HG02938 (cell line): Measurements from ENCODE around the gene KCNG4.
"Not testable (repeated sequence)": the region's sequence is repeated elsewhere in the genome, so short reads cannot be mapped to it uniquely, and the experiment has no call there.

Experiments
- ATAC-seq: cut with Tn5 transposase; IDR thresholded peaks from one replicate; pipeline ENCODE4 v1.9.1; 2021; ENCODE audit warnings: mild to moderate bottlenecking, moderate library complexity; ENCODE audit not compliant: unreplicated experiment

The KCNG4 gene

DNA sequence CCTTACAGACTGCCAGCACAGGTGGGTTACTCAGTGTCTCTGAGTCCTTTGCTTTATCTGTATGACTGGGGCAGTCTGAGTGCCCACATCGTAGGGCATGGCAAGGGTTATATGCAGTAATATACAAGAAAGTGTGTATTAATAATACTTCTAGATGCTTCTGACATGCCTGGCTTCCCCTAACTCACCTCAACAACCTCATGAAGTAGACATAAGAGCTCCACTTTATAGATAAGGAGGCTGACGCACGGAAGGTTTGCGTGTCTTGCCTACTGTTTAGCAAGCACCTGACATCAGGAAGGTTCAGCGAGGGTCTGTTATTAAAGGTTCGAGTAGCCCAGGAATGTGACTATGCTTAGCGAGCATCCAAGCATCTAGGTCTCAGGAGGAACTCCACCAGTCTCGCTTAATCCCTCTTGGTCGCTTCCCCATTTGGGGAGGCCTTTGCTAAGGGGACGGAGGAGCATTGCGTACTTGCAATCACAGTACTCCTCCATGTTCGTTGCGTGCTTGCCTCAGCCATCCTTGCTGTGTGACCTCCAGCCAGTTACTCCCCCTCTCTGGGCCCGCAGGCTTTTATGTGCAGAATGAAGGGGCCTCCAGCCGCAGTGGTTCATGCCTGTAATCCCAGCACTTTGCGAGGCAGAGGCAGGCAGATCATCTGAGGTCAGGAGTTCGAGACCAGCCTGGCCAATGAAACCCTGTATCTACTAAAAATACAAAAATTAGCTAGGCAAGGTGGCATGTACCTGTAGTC, 1.6 kb downstream of the KCNG4 start:
- no peak for ATAC-seq

DNA sequence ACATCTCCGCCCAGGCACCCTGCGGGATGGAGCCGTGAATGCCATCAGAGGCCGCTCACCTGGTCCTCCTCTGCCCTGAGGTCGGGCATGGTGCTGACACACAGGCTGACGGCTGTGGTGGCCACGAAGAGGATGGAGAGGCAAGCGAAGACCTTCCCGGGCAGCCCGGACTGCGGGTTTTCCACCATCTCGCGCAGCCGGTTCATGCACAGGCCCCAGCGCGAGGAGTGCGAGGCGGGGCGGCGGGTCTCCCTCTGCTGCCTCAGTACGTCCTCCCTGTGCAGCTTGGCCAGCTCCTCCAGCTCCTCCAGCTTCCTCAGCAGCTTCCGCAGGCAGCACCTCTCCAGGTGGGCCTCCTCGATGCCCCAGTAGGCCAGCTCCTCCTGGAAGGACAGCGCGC, 3.1 kb downstream of the KCNG4 start:
- ATAC-seq: no peak

DNA sequence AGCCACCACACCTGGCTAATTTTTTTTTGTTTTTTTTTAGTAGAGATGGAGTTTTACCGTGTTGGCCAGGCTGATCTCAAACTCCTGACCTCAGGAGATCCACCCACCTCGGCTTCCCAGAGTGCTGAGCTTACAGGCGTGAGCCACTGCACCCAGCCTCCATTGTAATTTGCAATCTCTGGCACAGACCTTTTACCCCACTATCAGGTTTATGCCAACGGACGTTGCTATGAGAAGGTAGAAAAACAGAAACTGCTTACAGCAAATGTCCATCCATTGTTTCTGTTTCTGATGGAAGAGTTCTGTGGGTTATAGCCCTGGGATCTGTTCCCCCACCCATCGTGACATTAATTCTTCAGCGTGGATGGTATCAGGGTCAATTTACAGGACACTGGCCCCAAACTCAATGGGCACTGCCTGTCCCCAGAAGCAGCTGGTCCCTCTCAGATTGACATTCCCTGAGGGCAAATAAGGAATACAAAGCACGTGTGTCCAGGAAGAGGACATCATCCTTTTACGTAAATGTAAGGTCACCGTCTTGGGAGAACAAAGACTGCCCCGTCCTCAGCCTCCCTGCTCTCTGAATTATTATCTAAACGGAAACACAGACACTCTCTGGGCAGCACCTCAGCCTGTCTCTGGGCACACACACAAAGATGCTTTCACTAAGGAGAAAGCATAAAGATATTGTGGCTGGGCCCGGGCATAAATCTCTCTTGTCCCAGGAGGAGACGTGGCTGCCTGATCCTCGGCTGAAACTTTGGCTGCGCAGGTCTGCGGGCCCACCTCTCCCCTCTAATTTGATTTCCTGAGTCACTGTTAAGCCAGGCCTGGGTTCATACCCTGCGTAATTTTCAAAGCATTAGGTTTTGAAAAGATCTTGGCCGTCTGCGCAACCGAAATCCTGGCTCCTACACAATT, 5.2 kb downstream of the KCNG4 start:
- no peak for ATAC-seq

DNA sequence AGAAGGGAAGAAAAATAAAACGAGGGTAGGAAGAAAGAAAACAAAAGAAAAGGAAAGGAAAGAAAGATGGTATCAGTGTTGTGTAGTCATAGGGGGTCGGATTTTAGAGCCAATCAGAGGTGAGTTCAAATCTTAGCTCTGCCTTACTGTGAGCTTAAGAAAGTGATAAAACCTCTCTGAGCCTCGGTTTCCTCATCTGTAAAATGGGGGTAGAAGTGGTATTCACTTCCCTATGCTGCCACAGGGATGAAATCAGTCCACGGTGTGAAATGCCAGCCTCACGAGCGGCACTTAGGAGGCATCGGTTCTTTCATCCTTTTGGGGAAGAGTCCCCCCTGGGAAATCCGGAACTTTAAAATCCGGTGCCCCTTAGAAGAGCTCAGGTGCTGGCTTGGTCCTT, 6.1 kb downstream of the KCNG4 start:
- ATAC-seq: no peak

DNA sequence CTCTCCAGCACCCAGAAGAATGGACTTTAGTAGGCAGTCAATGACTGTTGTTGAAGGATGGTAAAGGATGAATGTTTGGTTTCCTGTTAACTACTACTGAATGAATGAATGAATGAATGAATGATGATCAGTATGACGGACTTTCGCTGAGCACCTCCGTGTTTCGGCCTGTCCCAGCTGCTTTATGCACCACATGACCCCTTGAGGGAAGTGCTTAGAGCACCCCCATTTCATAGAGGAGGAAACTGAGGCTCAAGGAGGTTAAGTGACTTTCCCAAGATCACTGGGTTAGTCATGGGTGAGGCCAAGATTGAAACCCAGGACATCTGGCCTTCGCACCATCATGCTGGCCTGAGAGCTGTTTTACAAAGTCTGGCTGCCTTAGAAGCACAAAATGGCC, 6.8 kb downstream of the KCNG4 start:
- no peak for ATAC-seq

DNA sequence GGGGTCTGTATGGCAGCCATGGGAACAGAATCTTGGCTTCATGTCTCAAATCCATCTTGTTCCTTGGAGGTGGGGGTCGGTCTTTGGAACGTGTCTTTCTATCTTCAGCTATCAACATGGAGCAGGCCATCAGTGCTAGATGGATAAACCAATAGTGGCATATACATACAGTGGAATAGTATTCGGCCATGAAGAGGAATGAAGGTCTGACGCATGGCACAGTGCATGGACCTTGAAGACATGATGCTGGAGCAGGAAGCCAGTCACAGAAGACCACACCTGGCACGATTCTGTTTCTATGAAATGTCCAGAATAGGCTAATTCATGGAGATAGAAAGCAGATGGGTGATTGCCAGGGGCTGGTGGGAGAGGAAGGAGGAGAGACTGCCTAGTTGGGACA, 7.8 kb downstream of the KCNG4 start:
- ATAC-seq: no peak

DNA sequence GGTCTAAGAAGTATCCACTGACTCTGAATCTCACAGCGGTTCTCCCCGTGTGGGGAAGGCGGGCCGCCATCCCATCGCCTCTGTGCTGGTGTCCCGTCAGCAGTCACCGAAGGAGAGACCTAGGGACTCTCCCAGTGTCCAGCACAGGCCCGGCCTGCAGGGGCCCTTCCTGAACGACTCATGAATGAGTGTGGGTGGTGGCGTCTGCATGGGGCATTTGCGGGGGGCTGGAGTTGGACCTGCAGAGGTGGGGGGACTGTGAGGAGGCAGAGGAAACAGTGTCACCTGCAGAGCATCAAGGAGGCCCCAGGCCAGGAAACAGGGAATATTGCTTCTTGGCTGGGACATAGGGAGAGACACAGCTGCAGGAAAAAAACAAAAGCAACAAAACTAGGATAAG, 10.3 kb downstream of the KCNG4 start:
- ATAC-seq: no peak

DNA sequence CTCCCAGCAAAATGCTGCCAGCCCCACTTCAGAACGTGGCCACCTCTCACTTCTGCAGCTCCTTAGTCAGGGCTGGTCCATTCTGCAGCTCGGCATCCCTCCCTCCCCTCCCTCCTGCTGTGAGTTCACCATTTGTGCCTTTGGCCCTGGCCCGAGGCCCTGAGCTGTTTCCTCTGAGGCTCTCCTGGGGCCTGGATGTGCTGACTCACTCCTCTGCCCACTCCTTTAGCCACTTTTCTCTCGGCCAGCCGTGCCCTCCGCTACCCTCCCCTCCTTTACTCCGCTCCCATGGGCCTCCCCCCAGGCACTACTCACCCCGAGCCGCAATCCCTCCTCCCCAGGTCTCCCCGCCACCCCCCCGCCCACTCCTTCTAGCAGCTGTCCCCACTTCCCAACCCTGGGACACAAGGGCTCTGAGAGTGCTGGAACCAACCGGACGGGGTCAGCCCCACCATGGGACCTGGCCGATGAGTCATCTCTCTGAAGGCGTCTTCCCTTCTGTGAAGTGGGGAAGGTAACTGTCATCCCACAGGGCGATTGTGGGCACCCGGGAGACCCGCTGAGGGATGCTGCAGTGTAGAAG, 11.5 kb downstream of the KCNG4 start:
- no peak for ATAC-seq

DNA sequence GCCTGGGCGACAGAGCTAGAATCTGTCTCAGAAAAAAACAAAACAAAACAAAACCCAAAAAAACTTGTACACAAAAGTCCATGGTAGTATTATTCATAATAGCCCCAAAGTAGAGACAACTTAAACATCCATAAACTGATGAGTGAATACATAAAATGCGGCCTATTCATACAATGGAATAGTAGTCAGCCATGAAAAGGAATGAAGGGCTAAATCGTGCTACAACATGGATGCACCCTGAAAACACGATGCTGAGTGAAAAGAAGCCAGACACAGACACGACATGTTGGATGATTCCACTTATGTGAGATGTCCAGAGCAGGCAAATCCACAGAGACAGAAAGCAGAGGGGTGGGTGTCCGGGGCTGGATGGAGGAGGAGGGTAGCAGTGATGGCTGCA, 12.3 kb downstream of the KCNG4 start:
- ATAC-seq: no peak

DNA sequence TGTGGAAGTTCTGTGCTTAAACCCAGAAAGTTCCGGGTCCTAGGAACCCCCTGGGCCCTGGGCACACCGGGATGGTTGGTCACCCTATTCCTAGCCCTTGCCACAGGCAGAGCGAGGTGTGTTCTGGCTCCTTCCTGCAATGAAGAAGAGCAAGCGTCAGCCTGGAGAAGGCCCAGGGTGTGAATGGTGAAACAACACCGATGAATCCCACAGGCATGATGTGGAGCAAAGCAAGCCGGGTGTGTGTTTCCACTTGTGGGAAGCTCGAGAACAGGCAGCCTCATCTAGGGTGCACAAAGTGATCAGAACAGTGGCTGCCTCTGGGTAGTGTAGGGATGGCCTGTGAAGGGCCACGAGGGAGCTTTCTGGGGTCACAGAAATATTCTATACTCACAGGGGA, 13.8 kb downstream of the KCNG4 start:
- no peak for ATAC-seq

DNA sequence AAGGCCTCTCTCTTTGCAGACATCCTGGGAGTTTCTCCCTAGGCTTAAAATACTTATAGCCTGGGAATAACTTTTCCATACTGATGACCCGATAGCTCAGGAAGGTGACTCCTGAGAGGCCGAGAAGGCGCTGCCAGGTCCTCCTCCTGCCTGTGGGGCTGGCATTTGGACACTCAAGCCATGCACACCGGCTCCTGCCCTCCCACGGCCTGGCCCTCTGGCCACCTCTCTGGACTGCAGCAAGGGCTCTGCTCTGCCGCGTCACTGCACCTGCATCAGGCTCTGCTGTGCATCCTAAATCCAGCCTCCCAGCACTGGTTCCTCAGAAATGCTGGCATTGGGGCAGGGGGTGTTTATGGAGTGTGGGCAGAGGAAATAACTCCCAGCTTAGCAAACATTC, 14.2 kb downstream of the KCNG4 start:
- no peak for ATAC-seq

DNA sequence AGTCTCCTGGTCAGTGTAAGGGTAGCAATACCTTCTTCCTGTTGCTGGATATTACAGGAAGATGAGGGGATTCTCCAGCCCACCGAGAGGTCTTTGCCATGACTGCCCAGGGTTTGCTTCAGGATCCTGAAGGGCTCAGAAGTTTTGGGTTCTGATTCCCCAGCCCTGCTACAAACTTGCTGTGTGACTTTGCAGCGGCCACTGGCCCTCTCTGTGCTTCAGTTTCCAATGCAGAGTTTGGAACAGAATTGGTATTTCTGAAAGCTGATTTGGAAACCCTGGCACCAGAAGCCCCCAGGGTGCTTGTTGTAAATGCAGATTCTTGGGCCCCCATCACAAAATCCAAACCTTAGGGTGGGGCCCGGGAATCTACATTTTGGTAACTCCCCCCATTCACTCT, 14.7 kb downstream of the KCNG4 start:
- no peak for ATAC-seq

DNA sequence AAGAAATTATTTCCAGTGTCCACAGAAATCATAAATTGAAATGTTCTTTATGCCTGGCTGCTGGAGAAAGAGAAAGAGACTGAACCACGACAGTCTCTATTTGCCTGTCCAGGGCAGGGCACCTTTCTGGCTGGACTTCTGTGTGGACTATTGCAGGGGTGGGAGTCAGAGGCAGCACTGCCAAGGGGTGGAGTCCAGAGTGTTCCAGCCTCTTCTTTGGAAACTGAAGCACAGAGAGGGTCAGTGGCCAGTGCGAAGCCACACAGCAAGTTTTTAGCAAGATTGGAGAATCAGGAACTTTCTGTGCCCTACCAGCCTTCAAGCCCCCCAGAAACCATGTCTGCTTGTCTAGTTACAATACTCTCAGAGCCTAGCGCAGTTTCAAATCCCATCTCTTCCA, 15.3 kb downstream of the KCNG4 start:
- ATAC-seq: no peak

DNA sequence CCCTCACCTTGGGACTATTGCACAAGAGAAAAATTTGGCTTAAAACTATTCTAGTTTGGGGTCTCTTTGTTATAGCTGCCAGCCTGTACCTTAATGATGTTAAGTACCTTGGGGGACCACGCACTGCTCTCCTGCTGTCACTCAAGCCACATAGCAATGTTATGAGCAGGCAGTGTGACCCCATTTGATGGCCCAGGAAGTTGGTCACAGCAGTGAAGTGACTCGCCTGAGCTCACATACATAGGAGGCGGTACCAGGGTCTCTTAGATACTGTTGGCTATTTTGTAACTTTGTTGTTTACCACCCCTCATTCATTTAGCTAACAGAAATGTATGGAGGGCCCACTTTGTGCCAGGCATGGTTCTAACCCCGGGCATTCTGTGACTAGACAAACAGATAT, 16.4 kb downstream of the KCNG4 start:
- no peak for ATAC-seq

DNA sequence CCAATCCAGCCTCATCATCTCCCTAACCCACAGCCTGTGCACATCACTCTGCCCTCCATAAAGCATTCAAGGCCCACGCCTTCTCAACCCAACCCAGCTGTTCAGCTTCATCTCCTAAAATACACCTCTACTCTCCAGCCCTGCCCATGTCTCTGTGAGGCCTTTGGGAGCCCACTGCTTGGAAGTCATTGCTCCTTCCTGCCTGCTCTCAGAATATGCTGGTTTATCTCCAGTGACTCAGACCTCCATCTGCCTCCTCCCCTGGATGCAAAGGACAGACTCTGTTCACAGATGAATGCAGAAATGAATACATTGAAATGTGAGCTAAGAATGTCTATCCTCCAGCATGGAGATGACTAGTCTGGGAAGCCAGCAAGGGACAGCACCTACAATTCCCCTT, 19.0 kb downstream of the KCNG4 start:
- ATAC-seq: no peak

DNA sequence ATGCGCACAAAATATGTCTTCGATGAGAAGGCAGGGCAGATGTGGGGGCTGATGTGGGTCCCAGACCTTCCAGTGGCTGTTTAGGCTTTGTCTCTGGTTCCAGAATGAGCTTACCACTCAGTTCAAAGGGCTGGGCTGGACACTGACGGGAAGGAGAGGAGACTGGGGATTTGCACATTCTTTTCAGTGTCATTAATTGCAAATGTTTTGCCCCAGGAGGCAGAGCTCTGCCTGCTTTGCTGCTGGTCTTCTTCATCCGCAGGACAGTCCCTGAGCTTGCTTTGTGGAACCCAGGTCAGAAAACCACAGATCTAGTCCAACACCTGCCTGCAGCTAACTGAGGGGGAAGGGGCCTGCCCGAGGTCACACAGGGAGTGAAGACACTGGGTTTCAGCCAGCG, 20.9 kb downstream of the KCNG4 start:
- ATAC-seq: no peak

DNA sequence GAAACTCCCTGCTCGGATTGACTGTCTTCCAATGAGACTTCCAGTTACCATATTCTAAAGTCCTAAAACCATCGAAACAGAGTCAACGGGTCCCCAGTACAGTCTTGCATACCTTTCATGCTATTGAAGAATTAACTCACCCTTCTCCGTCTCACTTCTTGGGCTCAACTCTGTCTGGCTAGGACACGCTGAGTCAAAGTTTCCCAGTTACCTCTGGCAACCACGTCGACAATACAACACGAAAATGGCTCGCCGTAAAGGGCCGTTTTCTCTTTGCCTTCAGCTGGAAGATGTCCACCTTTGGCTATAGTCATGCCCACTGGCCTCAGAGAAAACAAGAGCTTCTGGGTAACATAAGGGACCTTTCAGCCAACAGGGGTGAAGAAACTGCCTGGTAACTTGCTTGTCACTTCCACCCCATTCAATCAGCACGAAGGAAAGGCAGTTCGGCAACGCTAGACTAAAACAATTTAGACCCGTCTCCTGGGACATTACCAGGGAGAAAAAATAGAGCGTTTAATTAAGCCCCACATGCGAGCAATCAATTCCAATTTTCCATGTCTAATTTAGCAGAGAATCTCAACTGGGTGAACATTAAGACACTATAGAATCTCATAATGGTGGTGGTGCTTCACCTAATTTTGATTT, 21.5 kb downstream of the KCNG4 start:
- ATAC-seq: no peak

DNA sequence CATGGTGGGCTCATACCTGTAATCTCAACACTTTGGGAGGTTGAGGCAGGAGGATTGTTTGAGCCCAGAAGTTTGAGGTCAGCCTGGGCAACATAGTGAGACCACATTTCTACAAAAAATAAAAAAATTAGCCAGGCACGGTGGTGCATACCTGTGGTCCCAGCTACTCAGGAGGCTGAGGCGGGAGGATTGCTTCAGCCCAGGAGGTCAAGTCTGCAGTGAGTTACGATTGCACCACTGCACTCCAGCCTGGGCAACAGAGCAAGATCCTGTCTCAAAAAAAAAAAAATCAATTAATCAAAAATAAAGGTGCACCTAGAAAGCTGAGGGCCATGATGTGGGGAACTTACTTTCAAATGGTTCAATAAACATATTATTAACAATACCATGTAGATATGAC, 23.7 kb downstream of the KCNG4 start:
- not testable (repeated sequence) for ATAC-seq

DNA sequence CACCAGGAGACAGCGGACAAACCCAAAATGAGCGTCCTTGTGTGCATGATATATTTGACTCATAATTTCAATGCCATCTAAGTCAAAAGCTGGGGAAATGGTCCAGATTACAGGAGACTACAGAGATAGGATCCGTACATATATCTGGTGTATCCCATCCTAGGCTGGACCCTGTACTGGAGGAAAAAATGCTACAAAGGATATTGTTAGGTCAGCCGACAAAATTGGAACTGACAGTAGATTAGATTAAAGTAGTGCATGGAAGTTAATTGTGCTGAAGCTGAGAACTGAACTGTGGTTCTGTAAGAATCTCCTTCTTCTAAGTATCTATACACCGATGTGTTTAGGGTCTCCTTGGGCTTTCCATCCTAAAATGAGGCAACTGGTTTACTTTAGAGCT, 24.3 kb downstream of the KCNG4 start:
- ATAC-seq: no peak

DNA sequence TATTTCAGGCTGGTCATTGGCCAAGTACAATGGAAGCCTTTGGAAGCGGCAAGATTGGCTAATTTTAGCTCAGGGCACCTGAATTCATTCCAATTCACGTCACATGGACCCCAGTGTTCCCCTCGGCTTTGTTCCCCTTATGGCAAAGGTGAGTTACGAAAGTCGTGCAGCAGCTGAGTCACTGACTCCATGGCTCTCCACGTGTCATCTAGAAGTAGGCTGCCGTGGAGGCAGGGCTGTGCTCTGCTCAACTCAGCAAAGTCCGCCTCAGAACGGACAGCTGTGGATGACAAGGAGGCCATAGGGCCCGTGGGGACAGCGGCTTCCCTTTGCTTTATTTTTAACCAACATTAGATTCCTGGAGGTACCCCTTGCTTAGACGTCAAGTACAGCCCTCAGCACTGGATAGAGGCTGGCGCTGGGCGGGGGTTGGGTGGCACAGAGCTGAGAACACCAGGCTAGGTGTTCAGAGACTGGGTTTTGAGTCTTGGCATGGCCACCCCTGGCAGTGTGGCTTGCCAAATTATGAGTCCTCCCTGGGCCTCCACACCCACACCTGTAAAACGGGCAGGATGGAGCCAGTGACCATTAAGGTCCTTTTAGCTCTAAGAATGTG, 25.3 kb downstream of the KCNG4 start:
- no peak for ATAC-seq

DNA sequence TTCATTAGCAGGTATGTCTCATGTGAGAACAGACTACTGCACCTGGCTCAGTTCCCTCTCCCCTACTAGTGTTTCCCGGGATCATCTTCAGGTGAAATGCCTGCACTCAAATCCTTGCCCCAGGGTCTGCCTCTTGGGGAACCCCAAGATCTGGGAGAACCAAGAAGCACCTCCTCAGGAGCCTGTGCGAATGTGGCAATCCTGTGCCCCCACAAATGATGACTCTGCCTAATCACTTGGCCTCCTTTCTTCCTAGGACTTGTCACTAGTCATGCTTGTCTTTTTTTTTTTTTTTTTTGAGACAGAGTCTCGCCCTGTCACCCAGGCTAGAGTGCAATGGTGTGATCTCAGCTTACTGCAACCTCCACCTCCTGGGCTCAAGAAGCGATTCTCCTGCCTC, 27.2 kb downstream of the KCNG4 start:
- no peak for ATAC-seq
